Effector CD8-positive, alpha-beta T cell (primary cell): ENCODE results near the gene BCAT1.
"Not testable (repeated sequence)": the region's sequence is repeated elsewhere in the genome, so short reads cannot be mapped to it uniquely, and the experiment has no call there.

Source experiments
- DNase-seq: peaks from one replicate; lab custom pipeline; 2025; lab: John Stamatoyannopoulos, UW

The BCAT1 gene

DNA sequence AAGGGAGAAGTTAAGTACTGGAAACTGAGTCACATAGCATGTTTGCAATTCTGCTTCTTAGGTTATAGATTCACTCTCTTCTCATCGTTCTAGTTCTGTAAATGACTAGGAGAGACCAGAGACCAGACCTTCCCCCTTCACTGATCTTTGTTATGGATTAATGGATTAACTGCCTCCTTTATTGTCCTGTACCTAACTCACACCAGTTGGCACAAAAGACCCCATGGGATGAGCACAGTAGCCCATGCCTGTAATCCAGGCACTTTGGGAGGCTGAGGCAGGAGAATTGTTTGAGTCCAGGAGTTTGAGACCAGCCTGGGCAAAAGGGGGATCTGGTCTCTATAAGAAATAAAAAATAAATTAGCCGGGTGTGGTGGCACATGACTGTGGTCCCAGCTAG, 20.8 kb downstream of the BCAT1 start:
- DNase-seq: no peak

- not testable (repeated sequence) for DNase-seq
Observed at GRCh38 chr12:24926080-24926479, 22.8 kb downstream of the BCAT1 start.

DNA sequence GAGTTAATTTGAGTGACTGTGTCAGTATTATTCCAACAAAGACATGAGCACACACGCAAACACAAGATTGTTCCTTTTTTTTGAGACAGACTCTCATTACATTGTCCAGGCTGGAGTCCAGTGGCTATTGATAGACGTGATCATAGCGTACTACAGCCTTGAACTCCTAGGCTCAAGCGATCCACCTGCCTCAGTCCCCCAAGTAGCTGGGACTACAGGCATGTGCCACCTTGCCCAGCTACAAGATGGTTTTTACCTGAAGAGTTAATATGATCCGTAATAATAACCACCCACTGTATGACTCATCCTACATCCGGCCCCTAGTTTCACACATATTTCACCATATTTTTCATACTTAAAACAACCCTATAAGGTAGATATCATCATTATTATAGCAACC, 26.8 kb downstream of the BCAT1 start:
- DNase-seq: no peak

DNA sequence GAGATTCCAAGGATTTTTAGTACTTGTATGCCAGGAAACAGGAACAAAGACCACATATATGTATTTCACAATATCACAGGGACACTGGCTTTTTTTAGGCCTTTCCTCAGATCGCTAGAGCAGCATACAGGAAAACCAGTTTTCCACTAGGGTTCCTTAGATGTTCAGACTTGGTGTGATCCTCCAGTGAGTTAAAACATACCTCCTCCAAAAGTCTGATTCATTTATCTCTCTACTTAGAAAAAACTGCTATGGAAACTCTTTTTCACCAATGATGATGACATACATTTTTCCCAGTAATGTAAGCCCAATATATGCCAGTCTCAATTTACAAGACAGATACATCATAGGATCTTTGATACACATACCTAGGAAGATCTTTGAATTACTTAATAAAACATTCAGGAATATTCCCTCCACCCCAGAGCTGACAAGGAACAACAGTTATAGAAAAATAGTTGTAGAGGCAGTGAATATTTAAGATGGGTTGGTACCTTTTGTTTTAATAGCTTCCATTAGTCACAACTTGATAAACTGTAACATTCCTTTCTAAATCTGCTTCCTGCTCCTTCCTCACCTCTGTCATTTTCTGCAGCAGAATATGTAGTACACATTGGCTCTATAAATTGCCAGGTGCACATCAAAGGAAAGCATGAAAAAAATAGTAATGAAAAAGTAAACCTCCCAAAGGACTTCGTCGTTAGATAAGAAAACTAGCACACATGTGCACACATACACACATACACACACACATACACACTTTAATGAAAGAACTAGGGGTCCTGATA, 27.5 kb downstream of the BCAT1 start:
- DNase-seq: no peak

DNA sequence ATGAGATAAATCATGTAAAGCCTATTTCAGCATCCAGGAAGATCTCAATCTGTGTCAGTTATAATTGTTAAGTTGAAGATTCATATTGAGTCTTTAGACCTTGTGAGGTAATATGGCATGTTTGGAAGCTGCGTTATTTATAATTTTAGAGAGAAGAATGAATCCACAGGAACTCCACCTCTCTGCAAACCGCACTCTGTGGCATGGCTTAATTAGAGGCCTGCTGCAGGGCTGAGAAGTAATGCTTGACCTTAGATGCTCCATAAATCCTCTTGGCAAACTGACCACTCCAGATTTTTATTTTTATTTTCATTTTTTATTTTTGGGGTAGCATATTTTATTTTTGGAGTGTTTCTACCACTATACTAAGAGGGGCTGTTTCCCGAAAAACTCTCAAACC, 28.8 kb downstream of the BCAT1 start:
- no peak for DNase-seq

- DNase-seq: no peak
Observed at GRCh38 chr12:24919346-24920001, 29.4 kb downstream of the BCAT1 start.

GRCh38 chr12:24918596-24918995, 30.3 kb downstream of the BCAT1 start:
- DNase-seq: no peak

DNA sequence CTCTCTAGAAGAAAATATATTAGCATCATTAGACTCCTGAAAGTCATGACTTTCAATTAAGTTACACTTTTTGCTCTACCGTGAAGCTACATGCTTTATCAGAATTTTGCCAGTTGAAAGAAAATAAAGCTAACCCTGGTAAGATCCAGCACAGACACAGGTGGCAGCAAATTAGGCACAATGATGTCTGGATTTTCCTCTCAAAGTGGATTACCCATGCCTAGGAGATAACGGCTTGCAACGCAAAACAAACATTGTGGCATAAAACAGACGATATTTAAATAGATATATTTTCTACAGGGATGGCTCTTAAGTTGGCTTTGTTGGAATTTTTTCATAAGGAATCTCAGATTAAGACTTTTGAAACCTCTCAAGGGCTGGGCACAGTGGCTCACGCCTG, 33.4 kb downstream of the BCAT1 start:
- DNase-seq: no peak

DNA sequence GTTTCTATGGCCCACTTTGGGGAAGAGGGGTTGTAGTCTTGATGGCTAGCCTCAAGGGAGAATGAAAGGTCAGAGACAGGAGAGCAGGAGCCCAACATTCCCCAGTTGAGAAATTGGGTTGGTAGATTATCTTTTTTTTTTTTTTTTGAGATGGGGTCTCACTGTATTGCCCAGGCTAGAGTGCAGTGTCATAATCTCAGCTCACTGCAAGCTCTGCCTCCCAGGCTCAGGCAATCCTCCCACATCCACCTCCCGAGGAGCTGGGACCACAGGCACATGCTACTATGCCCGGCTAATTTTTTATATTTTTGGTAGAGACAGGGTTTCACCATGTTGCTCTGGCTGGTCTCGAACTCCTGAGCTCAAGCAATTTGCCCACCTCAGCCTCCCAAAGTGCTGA, 34.9 kb downstream of the BCAT1 start:
- no peak for DNase-seq

- DNase-seq: no peak
Observed at GRCh38 chr12:24913130-24913529, 35.8 kb downstream of the BCAT1 start.

- no peak for DNase-seq
Observed at GRCh38 chr12:24911271-24911791, 37.6 kb downstream of the BCAT1 start.

GRCh38 chr12:24910192-24910591, 38.7 kb downstream of the BCAT1 start:
- DNase-seq: not testable (repeated sequence)

DNA sequence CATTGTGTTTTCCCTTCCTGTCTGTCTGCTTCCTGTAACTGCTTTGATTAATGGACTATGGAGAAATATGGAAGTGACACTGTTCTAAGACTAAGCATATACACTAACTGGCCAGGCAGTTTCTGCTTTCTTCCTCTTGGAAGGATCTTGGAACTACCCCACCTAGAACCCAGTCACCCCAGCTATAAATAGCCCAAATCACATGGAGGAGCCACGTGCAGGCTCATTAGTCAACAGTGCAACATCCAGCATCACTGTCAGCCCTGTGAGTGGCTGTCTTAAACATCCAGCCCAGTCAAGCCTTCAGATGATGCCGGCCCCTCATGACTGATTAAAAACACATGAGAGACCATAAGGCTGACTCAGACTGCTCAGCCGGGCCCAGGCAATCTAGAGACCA, 39.2 kb downstream of the BCAT1 start:
- DNase-seq: no peak

GRCh38 chr12:24907464-24907863, 41.4 kb downstream of the BCAT1 start:
- DNase-seq: no peak

GRCh38 chr12:24906141-24906540, 42.8 kb downstream of the BCAT1 start:
- no peak for DNase-seq

GRCh38 chr12:24905431-24905830, 43.5 kb downstream of the BCAT1 start:
- DNase-seq: no peak

GRCh38 chr12:24904871-24905270, 44.0 kb downstream of the BCAT1 start:
- DNase-seq: no peak

GRCh38 chr12:24903329-24904088, 45.4 kb downstream of the BCAT1 start:
- no peak for DNase-seq

DNA sequence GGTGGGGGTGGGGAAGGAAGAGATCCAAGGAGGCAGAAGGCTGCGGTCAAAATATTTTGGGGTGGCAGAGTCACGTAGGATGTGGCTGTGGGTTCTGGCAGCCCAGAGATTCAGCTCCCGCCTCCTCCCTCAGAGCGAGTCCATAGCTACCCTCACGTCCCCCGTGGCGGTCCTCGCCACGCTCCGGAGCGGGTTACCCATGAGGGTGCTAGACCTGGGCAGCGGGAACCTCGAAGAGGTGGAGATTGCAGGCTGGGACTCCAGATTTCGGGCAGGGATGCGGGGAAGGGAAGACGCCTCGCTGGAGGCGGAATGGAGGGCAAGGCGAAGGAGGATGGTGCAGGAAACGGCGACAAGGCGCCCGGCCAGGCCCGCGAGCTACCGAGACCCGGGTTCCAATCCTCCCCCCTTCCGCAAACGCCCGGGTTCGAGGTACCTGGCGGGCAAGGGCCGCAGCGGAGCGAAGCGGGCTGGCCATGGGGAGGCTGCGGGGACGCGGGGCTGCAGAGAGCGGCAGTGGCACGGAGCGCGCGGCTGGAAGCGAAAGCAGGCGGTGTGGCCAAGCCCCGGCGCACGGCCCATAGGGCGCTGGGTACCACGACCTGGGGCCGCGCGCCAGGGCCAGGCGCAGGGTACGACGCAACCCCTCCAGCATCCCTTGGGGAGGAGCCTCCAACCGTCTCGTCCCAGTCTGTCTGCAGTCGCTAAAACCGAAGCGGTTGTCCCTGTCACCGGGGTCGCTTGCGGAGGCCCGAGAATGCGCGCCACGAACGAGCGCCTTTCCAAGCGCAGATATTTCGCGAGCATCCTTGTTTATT, 46.2 kb downstream of the BCAT1 start:
- no peak for DNase-seq

DNA sequence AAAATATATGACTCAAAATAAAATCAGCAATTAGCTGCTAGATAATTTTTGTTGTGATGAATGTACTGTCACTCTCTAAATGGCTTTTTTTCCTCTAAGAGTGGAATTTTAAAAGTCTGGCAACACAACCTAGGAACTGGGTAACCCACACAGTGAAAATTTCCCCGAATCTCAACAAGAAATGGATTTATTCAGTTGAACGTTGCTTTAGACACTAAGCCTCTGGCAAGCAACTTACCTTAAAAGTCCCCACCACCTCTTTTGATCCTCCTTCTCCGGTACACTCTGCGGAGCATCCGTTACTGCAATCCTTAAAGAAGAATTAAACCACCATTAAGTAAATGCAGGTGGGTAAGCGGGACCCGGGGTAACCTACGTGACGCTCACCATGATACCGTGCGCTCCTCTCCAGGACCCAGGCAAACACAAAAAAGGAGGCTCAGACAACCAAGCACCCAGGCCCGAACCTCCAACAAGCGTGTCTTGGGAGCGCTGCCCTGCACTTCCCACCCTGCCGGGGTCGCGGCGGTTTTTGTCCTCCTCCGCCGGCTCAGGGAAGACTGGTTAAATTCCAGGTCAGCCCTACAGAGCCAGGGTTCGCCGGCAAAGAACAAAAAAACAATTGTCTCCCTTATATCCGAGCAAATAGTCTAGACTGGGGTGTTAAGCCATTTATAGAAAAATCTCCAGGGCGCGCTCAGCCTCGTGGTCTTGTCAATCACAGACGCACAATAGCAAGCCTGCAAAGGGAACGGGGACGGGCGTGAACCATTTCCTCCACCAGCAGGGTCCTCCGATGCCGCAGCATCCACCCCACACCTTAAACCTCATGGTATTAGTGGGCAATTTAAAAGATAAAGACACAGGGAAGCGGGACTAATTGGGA, 47.1 kb downstream of the BCAT1 start:
- DNase-seq: no peak

DNA sequence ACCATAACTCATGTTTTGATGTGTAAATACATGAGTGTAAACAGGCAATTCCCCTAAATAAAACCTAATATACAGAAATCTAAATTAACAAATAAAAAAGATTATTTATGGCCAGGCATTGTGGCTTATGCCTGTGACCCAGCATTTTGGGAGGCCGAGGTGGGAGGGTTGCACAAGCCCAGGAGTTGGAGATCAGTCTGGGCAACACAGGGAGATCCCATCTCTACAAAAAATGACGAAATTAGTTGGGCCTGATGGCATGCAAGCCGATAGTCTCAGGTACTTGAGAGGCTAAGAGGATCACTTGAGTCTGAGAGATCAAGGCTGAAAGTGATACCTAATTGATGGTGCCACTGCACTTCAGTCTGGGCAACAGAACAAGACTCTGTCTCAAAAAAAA, 48.7 kb downstream of the BCAT1 start:
- no peak for DNase-seq
